SJSA1 (cell line): ENCODE results near the gene SUSD2. TPM values are rescaled to one million over a fixed set of nuclear protein-coding genes. Genes with fewer than 3 reads are reported as not detected.

Source experiments
- DNase-seq, 2 experiments: peaks; one replicate each; pipeline ENCODE4 v3.0.0-alpha.2; 2015 to 2020; ENCODE audit warnings: low spot score in 2 of 2, low read depth in 1 of 2
- H3K27ac ChIP-seq: fragments of 250-450 bp; sonication (Bioruptor Pico); 2 replicates; pipeline ENCODE4 v1.5.1; 2020; ENCODE audit warnings: mild to moderate bottlenecking, moderate library complexity
- H3K27me3 ChIP-seq: fragments of 250-450 bp; sonication (Bioruptor Pico); replicated peaks from 2 replicates; pipeline ENCODE4 v1.5.1; 2020; ENCODE audit warnings: mild to moderate bottlenecking, moderate library complexity
- H3K36me3 ChIP-seq: fragments of 250-450 bp; sonication (Bioruptor Pico); 2 replicates; pipeline ENCODE4 v1.5.1; 2020; ENCODE audit warnings: mild to moderate bottlenecking
- H3K4me1 ChIP-seq: fragments of 250-450 bp; sonication (Bioruptor Pico); replicated peaks from 2 replicates; pipeline ENCODE4 v1.6.1; 2021; ENCODE audit warnings: mild to moderate bottlenecking
- H3K4me3 ChIP-seq: fragments of 250-450 bp; sonication (Bioruptor Pico); 2 replicates; pipeline ENCODE4 v1.5.1; 2020; ENCODE audit warnings: mild to moderate bottlenecking
- H3K9me3 ChIP-seq: fragments of 250-450 bp; sonication (Bioruptor Pico); replicated peaks from 2 replicates; pipeline ENCODE4 v1.5.1; 2020; ENCODE audit warnings: mild to moderate bottlenecking
- total RNA-seq: library from RNA; depleted of rRNA; stranded (reverse); fragments of >200 nt; shearing (Covaris generic); gene quantifications from 2 replicates; pipeline ENCODE4 v1.2.3, GENCODE V29; 2014

SUSD2 gene
- total RNA-seq, 1 experiment from 2014 or later: 0.05 TPM

DNA sequence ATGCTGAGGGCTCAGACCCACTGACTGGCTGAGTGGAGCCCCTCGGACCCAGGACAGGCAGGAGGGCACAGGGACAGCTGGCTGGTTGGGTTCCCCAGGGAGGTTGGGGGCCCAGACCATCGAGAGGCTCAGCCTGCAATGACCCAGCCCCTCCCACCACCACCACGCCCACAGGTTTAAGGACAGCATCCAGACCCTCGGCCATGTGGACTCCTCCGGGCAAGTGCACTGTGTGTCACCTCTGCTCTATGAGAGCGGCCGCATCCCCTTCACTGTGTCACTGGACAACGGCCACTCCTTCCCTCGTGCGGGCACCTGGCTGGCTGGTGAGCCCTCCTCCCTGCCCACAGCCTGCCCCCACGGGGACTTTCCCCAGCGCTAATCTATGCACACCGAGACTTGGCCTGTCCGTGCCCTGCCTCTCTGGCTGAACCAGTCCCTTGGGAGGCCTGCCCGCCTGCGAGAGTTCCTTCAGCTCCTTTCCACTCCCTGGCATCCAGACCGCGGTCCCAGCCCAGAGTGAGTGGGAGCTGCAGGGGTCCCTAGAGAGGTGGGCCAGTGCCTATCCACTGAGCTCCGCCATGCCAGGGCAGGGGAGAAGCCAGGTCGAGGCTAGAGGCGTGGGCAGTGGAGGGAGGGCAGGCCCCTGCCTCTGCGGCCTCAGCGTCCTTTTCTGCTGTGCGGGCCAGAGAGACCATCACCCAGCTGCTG, 2.2 kb downstream of the SUSD2 start:
- no peak overlapping the region for H3K4me3 ChIP-seq
- no peaks in the 10 kb centered on the region for H3K27me3 ChIP-seq
- H3K4me1 ChIP-seq: peaks cover 4% of the 10 kb centered on the region; the same call in 1 of the 2 replicates
- no peak for DNase-seq
- peaks cover 4% of the 10 kb centered on the region for H3K36me3 ChIP-seq
- H3K27ac ChIP-seq: no peak overlapping the region
- H3K9me3 ChIP-seq: no peaks in the 10 kb centered on the region

DNA sequence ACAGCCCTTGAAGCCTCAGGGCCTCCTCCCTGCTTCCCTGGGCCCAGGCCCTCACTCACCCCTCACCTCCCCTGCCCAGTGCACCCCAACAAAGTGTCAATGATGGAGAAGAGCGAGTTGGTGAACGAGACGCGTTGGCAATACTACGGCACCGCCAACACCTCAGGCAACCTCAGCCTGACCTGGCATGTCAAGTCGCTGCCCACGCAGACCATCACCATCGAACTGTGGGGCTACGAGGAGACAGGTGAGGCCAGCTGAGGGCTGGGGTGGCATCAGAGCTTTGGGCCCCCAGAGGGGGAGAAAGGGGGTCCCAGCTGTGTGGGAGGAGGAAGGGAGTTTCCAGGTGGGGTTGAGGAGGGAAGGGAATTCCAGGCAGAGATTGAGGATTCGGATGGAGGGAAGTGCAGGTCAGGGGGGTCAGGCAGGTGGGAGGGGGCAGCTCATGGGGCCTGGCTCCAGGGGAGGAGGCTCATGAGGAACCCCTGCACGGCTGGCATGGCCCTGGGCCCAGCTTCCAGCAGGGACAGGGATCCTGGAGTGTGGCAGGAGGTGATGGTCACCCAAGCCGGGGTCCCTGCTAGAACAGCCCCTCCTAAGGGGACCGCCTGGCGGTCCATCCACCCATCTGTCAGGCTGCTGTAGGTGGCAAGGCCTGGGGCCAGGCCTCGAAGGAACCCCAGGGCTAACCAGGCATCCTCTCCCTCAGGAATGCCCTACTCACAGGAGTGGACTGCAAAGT, 2.9 kb downstream of the SUSD2 start:
- H3K36me3 ChIP-seq: peaks cover 2% of the 10 kb centered on the region; the same call in 1 of the 2 replicates
- H3K27me3 ChIP-seq: no peaks in the 10 kb centered on the region
- H3K4me3 ChIP-seq: no peak overlapping the region
- H3K4me1 ChIP-seq: peaks cover 8% of the 10 kb centered on the region
- no peaks in the 10 kb centered on the region for H3K9me3 ChIP-seq
- no peak overlapping the region for H3K27ac ChIP-seq
- DNase-seq: no peak

DNA sequence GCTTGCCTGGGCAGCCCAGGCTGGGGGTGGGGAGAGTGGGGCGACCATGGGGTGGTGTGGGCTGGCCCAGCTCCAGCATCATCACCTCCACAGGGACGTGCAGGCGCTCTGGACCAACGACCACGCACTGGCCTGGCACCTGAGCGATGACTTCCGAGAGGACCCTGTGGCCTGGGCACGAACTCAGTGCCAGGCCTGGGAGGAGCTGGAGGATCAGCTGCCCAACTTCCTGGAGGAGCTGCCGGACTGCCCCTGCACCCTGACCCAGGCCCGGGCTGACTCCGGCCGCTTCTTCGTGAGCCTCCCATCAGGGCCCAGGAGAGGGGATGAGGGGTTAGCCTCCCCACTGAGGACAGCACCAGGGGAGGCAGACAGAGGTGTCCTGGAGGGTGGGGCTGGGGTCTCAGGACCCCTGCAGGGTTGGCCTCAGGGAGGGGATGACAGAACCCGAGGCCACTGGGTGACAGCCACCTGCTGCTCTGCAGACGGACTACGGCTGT, 3.8 kb downstream of the SUSD2 start:
- H3K27ac ChIP-seq: no peak overlapping the region
- H3K36me3 ChIP-seq: no peaks in the 10 kb centered on the region
- DNase-seq: no peak

GRCh38 chr22:24185501-24186351, 4.4 kb downstream of the SUSD2 start:
- H3K27me3 ChIP-seq: no peaks in the 10 kb centered on the region

More for the DNA sequence above, 3.8 kb downstream of the SUSD2 start:
- no peak overlapping the region for H3K4me3 ChIP-seq
- H3K4me1 ChIP-seq: peaks cover 12% of the 10 kb centered on the region
- no peaks in the 10 kb centered on the region for H3K27me3 ChIP-seq
- H3K9me3 ChIP-seq: no peaks in the 10 kb centered on the region

DNA sequence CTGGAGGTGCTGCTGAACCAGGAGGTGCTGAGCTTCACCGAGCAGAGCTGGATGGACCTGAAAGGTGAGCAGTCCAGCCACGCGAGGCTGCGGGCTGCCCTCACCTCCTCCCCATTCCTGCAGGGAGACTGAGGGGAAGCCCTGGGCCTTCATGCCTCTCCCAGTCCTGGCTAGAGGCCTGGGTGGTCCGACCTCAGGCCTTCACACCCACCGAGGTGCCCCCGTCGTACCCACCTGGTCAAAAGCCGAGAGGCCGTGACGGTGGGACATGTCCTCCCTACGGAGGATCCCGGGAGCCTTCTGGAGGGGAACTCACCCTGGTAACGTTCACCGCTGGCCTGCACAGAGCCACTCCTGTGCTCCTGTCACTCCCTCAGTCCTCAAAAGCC, 5.1 kb downstream of the SUSD2 start:
- peaks cover 14% of the 10 kb centered on the region for H3K4me1 ChIP-seq
- no peaks in the 10 kb centered on the region for H3K27me3 ChIP-seq
- H3K9me3 ChIP-seq: no peaks in the 10 kb centered on the region
- DNase-seq: no peak
- H3K4me3 ChIP-seq: no peak overlapping the region
- no peak overlapping the region for H3K27ac ChIP-seq
- no peaks in the 10 kb centered on the region for H3K36me3 ChIP-seq

More at GRCh38 chr22:24185501-24186351, 4.4 kb downstream of the SUSD2 start:
- Histone ChIP-seq H3K9me3 (no peaks in the 10 kb centered on the region), H3K27ac (no peak overlapping the region), H3K36me3 (no peaks in the 10 kb centered on the region), H3K4me1 (peaks cover 14% of the 10 kb centered on the region), H3K4me3 (no peak overlapping the region)
- no peak for DNase-seq

GRCh38 chr22:24186892-24187670, 5.8 kb downstream of the SUSD2 start:
- no peaks in the 10 kb centered on the region for H3K27me3 ChIP-seq
- H3K27ac ChIP-seq: no peak overlapping the region
- peaks cover 14% of the 10 kb centered on the region for H3K4me1 ChIP-seq
- no peak for DNase-seq
- H3K9me3 ChIP-seq: no peaks in the 10 kb centered on the region
- no peaks in the 10 kb centered on the region for H3K36me3 ChIP-seq
- H3K4me3 ChIP-seq: no peak overlapping the region

DNA sequence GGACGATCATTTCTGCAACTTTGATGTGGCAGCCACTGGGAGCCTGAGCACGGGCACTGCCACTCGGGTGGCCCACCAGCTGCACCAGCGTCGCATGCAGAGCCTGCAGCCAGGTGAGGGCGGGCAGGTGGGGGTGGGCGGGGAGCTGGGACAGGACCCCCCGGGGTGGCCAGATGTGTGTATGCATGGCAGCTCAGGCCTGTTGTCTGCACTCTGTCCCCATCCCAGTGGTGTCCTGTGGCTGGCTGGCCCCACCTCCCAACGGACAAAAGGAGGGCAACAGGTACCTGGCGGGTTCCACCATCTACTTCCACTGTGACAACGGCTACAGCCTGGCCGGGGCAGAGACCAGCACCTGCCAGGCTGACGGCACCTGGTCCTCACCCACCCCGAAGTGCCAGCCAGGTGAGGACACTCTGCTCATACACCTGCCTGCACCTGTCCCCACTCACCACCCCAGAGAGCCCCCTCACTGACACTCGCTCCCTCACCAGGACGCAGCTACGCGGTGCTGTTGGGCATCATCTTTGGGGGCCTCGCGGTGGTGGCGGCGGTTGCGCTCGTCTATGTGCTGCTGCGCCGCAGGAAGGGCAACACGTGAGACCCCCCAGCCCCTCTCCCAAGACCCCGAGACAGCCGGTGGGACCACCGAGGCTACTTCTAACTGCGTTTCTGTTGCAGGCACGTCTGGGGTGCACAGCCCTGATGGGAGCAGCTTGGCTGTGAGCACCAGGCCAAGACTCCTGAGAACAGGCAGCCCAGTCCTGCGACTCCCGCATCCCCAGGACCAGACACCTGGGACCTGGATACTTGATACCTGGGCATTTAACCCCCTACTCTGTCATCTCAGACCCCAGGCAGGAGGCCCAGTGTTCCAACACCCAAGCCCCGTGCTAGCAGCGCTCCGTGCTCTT, 6.7 kb downstream of the SUSD2 start:
- Histone ChIP-seq H3K27ac (no peak overlapping the region), H3K27me3 (no peaks in the 10 kb centered on the region), H3K36me3 (no peaks in the 10 kb centered on the region), H3K9me3 (no peaks in the 10 kb centered on the region), H3K4me3 (no peak overlapping the region), H3K4me1 (peaks cover 14% of the 10 kb centered on the region)
- no peak for DNase-seq

GRCh38 chr22:24188705-24189248, 7.5 kb downstream of the SUSD2 start:
- Histone ChIP-seq H3K27me3 (no peaks in the 10 kb centered on the region), H3K27ac (no peak overlapping the region), H3K4me1 (peaks cover 14% of the 10 kb centered on the region), H3K4me3 (no peak overlapping the region), H3K9me3 (no peaks in the 10 kb centered on the region), H3K36me3 (no peaks in the 10 kb centered on the region)
- no peak for DNase-seq

GRCh38 chr22:24189249-24190158, 8.2 kb downstream of the SUSD2 start:
- peaks cover 14% of the 10 kb centered on the region for H3K4me1 ChIP-seq
- no peak overlapping the region for H3K27ac ChIP-seq
- H3K27me3 ChIP-seq: no peaks in the 10 kb centered on the region
- no peaks in the 10 kb centered on the region for H3K36me3 ChIP-seq
- peak; percentile 68 to 75 for DNase-seq
- H3K9me3 ChIP-seq: no peaks in the 10 kb centered on the region
- H3K4me3 ChIP-seq: no peak overlapping the region

DNA sequence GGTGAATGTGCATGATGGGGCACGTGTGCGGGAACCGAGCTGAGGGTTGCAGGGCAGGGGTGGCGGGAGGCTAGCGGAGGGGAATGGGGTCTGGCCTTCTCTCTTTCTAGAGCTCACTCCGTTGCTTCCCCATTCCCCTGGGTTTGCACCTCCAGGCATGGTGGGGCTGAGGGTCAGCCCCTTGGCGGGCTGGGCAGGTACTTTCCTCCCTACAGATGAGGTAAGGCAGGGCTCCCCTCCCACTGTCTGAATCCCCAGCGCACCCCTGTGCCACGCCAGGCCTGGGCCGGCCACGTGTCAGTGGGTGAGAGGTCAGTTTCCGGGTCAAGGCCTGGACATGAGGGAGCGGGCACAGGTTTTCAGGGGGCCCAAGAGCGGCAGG, 8.9 kb downstream of the SUSD2 start:
- H3K36me3 ChIP-seq: no peaks in the 10 kb centered on the region
- no peaks in the 10 kb centered on the region for H3K27me3 ChIP-seq
- no peak overlapping the region for H3K4me3 ChIP-seq
- no peaks in the 10 kb centered on the region for H3K9me3 ChIP-seq
- H3K27ac ChIP-seq: no peak overlapping the region
- no peak for DNase-seq
- peaks cover 14% of the 10 kb centered on the region for H3K4me1 ChIP-seq

GRCh38 chr22:24190596-24191208, 9.4 kb downstream of the SUSD2 start:
- Histone ChIP-seq H3K36me3 (no peaks in the 10 kb centered on the region), H3K9me3 (no peaks in the 10 kb centered on the region), H3K27ac (no peak overlapping the region), H3K4me3 (no peak overlapping the region), H3K4me1 (peaks cover 14% of the 10 kb centered on the region), H3K27me3 (no peaks in the 10 kb centered on the region)
- no peak for DNase-seq
